MM.1S (cell line): Measurements from ENCODE around the gene PAPLN.

Source experiments
- EZH2 ChIP-seq: fragments of 300-600 bp; sonication (generic); optimal IDR thresholded peaks from 2 replicates; pipeline ENCODE3; 2017; ENCODE audit warnings: low read depth, mild to moderate bottlenecking, antibody characterized with exemption, low read length, mixed read lengths
- EZH2phosphoT487 ChIP-seq: fragments of 300-600 bp; sonication (generic); IDR thresholded peaks from 2 replicates; pipeline ENCODE4 v1.6.1; 2018; ENCODE audit warnings: antibody characterized with exemption, low read length
- TF ChIP-seq, protein P1 (sequence below): fragments of 300-600 bp; sonication (generic); IDR thresholded peaks from 2 replicates; pipeline ENCODE4 v1.5.1; 2016; ENCODE audit warnings: antibody characterized with exemption, low read length, mixed read lengths

DNA sequence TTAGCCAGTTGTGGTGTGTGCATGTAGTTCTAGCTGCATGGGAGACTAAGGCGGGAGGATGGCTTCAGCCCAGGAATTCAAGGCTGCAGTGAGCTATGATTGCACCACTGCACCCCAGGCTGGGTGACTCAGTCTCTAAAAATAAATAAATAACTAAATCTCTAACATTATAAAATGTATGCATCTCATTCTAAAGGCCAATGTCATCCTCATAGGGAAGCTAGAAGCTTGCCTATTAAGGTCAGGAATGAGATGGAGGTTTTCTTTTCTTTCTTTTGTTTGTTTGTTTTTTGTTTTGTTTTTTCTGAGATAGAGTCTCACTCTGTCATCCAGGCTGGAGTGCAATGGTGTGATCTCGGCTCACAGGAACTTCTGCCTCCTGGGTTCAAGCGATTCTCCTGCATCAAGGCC is 48.8 kb upstream of the PAPLN start:
- TF ChIP-seq EZH2 (no peak), EZH2phosphoT487 (no peak)
- TF ChIP-seq, protein P1, sequence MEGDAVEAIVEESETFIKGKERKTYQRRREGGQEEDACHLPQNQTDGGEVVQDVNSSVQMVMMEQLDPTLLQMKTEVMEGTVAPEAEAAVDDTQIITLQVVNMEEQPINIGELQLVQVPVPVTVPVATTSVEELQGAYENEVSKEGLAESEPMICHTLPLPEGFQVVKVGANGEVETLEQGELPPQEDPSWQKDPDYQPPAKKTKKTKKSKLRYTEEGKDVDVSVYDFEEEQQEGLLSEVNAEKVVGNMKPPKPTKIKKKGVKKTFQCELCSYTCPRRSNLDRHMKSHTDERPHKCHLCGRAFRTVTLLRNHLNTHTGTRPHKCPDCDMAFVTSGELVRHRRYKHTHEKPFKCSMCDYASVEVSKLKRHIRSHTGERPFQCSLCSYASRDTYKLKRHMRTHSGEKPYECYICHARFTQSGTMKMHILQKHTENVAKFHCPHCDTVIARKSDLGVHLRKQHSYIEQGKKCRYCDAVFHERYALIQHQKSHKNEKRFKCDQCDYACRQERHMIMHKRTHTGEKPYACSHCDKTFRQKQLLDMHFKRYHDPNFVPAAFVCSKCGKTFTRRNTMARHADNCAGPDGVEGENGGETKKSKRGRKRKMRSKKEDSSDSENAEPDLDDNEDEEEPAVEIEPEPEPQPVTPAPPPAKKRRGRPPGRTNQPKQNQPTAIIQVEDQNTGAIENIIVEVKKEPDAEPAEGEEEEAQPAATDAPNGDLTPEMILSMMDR, result no peak
